ENCODE data around the gene C1QTNF9B.

The C1QTNF9B gene

DNA sequence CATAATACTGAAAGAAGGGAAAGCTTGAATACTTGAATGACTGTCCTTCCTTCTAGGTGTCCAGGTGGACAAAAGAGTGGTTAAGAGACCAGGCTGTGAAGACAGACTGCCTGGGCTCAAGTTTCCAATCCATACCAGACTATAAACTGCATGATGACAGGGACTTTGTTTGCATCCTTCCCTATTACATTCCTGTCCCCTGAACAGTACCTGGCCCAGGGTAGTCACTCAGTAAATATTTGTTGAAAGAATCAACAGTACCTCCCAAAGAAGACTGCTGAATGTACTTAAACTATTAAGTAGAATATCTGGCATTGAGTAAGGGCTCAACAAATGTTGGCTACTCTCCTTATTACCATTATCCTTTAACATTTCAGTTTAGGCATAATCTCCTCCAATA, 37.8 kb downstream of the C1QTNF9B start:
- Histone ChIP-seq H3K79me2 (ENCODE audit: insufficient read depth, low read length) (no peaks in the 10 kb centered on the region), H2AFZ (ENCODE audit: low read depth, low read length) (no peak overlapping the region), H3K9me3 (ENCODE audit: insufficient read depth, low read length, severe bottlenecking) (no peaks in the 10 kb centered on the region), H3K27ac (ENCODE audit: low read length) (no peak overlapping the region), H3K4me3 (ENCODE audit: low read depth in 1 of 2, low read length in 2 of 2) (no peak overlapping the region), H3K27me3 (ENCODE audit: insufficient read depth, low read length, poor library complexity) (no peaks in the 10 kb centered on the region), H3K4me1 (ENCODE audit: insufficient read depth, low read length) (no peaks in the 10 kb centered on the region), H3K9ac (ENCODE audit: low read depth, low read length) (no peak overlapping the region), H3K4me2 (ENCODE audit: insufficient read depth, low read length) (no peak overlapping the region), H4K20me1 (ENCODE audit: insufficient read depth, low read length) (no peaks in the 10 kb centered on the region), H3K36me3 (ENCODE audit: insufficient read depth, low read length) (peaks cover 8% of the 10 kb centered on the region; the same call in 1 of the 2 replicates)
- DNase-seq (no peak), ATAC-seq (ENCODE audit: insufficient read depth, low read depth) (no peak)
- no peak for TF ChIP-seq EZH2 (IDR thresholded peaks at IDR 0.05; ENCODE audit: borderline replicate concordance, low read depth, low read length, severe bottlenecking)
- TF ChIP-seq, protein P1, sequence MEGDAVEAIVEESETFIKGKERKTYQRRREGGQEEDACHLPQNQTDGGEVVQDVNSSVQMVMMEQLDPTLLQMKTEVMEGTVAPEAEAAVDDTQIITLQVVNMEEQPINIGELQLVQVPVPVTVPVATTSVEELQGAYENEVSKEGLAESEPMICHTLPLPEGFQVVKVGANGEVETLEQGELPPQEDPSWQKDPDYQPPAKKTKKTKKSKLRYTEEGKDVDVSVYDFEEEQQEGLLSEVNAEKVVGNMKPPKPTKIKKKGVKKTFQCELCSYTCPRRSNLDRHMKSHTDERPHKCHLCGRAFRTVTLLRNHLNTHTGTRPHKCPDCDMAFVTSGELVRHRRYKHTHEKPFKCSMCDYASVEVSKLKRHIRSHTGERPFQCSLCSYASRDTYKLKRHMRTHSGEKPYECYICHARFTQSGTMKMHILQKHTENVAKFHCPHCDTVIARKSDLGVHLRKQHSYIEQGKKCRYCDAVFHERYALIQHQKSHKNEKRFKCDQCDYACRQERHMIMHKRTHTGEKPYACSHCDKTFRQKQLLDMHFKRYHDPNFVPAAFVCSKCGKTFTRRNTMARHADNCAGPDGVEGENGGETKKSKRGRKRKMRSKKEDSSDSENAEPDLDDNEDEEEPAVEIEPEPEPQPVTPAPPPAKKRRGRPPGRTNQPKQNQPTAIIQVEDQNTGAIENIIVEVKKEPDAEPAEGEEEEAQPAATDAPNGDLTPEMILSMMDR (IDR thresholded peaks at IDR 0.05; ENCODE audit: borderline replicate concordance, extremely low read depth, low read length, poor library complexity, severe bottlenecking), result no peak

DNA sequence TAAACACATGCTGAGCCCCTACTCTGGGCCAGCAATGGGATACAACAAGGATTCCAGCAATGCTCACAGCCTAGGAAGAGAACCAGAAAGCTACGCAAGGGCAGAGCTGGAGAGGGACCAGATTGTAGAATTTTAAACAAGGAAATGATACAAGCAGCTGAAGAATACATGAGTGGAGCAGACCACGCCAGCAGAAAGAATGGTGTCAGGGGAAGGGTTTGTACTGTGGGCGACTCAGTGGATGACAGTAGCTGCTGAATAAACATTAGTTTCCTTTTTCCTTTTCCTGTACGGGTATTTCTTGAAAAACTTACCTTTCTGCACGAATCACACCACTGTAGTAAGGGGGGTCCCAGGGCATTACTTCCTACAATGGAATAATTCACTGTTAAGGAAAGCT, 38.8 kb downstream of the C1QTNF9B start:
- Histone ChIP-seq H3K79me2 (ENCODE audit: insufficient read depth, low read length) (no peaks in the 10 kb centered on the region), H4K20me1 (ENCODE audit: insufficient read depth, low read length) (no peaks in the 10 kb centered on the region), H3K4me1 (ENCODE audit: insufficient read depth, low read length) (no peaks in the 10 kb centered on the region), H3K27me3 (ENCODE audit: insufficient read depth, low read length, poor library complexity) (no peaks in the 10 kb centered on the region), H3K36me3 (ENCODE audit: insufficient read depth, low read length) (peaks cover 8% of the 10 kb centered on the region; the same call in 1 of the 2 replicates), H2AFZ (ENCODE audit: low read depth, low read length) (no peak overlapping the region), H3K9ac (ENCODE audit: low read depth, low read length) (no peak overlapping the region), H3K27ac (ENCODE audit: low read length) (no peak overlapping the region), H3K4me2 (ENCODE audit: insufficient read depth, low read length) (no peak overlapping the region), H3K4me3 (ENCODE audit: low read depth in 1 of 2, low read length in 2 of 2) (no peak overlapping the region), H3K9me3 (ENCODE audit: insufficient read depth, low read length, severe bottlenecking) (no peaks in the 10 kb centered on the region)
- DNase-seq (no peak), ATAC-seq (ENCODE audit: insufficient read depth, low read depth) (no peak)
- TF ChIP-seq, protein P1 (IDR thresholded peaks at IDR 0.05; ENCODE audit: borderline replicate concordance, extremely low read depth, low read length, poor library complexity, severe bottlenecking), result no peak
- no peak for TF ChIP-seq EZH2 (IDR thresholded peaks at IDR 0.05; ENCODE audit: borderline replicate concordance, low read depth, low read length, severe bottlenecking)

DNA sequence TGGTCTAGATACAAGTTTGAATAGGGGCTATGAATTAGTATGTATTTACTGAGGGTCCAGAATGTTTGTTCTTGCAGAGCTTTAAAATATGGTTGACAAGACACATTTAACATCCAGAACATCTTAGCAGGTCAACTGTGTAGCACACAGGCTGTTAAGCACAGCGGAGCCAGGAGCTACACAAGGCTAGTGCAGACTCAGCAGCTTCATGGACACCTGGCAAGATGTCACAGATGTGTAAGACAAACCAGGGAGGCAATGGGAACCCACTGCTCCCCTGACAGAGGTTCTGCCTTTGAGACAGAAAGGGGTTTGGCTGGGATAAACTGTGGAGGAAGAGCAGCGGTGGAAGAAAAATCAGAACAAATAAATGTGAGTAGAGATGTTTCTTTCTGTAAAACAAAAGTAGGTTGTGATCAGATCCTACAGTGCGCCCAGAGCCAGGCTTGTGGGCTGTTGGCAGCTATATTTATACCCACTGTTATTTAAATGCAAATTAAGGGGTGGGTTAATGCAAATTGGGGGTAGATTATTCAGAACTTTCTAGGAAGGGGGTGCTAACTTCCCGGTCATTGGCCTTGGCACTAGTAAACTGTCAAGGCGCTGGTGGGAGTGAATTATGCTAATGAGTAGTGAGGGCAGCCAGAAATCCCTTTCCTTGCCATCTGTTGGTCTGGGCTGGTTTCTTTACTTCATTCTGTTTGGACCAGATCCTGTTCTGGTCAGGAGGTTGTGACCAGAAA, 41.1 kb downstream of the C1QTNF9B start:
- ATAC-seq (ENCODE audit: insufficient read depth, low read depth) (no peak), DNase-seq (no peak)
- TF ChIP-seq EZH2 (IDR thresholded peaks at IDR 0.05; ENCODE audit: borderline replicate concordance, low read depth, low read length, severe bottlenecking), result no peak
- TF ChIP-seq, protein P1 (IDR thresholded peaks at IDR 0.05; ENCODE audit: borderline replicate concordance, extremely low read depth, low read length, poor library complexity, severe bottlenecking), result no peak
- Histone ChIP-seq H3K36me3 (ENCODE audit: insufficient read depth, low read length) (peaks cover 2% of the 10 kb centered on the region; the same call in 1 of the 2 replicates), H4K20me1 (ENCODE audit: insufficient read depth, low read length) (no peaks in the 10 kb centered on the region), H3K9me3 (ENCODE audit: insufficient read depth, low read length, severe bottlenecking) (no peaks in the 10 kb centered on the region), H3K27ac (ENCODE audit: low read length) (no peak overlapping the region), H3K4me3 (ENCODE audit: low read depth in 1 of 2, low read length in 2 of 2) (no peak overlapping the region), H3K4me1 (ENCODE audit: insufficient read depth, low read length) (no peaks in the 10 kb centered on the region), H3K27me3 (ENCODE audit: insufficient read depth, low read length, poor library complexity) (no peaks in the 10 kb centered on the region), H3K9ac (ENCODE audit: low read depth, low read length) (no peak overlapping the region), H2AFZ (ENCODE audit: low read depth, low read length) (no peak overlapping the region), H3K4me2 (ENCODE audit: insufficient read depth, low read length) (no peak overlapping the region), H3K79me2 (ENCODE audit: insufficient read depth, low read length) (no peaks in the 10 kb centered on the region)

All from DND-41 (cell line).